Measurements from ENCODE around the gene KISS1R. TPM values are rescaled to one million over a fixed set of nuclear protein-coding genes. Genes with fewer than 3 reads are reported as not detected.
"Not testable (repeated sequence)": the region's sequence is repeated elsewhere in the genome, so short reads cannot be mapped to it uniquely, and the experiment has no call there.

Gene KISS1R
- total RNA-seq, 1 experiment from 2014 or later, result 16.6 TPM

- no peak for TF ChIP-seq CTCF (IDR thresholded peaks at IDR 0.05; ENCODE audit: insufficient read depth in 1 of 2, low read depth in 1 of 2, low read length in 1 of 2, severe bottlenecking in 1 of 2, unreplicated experiment in 1 of 2)
- H3K36me3 Mint-ChIP-seq (ENCODE audit: insufficient read depth, unreplicated experiment), result peaks cover 53% of the 10 kb centered on the region
- Histone ChIP-seq H3K27me3 (replicated peaks; ENCODE audit: control insufficient read depth, insufficient read depth, low read length) (no peaks in the 10 kb centered on the region), H3K4me1 (no peaks in the 10 kb centered on the region), H3K36me3 (ENCODE audit: control insufficient read depth, insufficient read depth, low read length) (peaks cover 1% of the 10 kb centered on the region), H3K4me3 (ENCODE audit: low read depth, low read length) (no peak overlapping the region), H3K9me3 (no peaks in the 10 kb centered on the region)
- ChIA-PET CTCF (no interaction called here), POLR2A (no interaction called here)
- H3K4me1 Mint-ChIP-seq (ENCODE audit: low read depth, unreplicated experiment), result no peaks in the 10 kb centered on the region
- no peak overlapping the region for H3K27ac Mint-ChIP-seq (ENCODE audit: unreplicated experiment)
- no peak overlapping the region for H3K4me3 Mint-ChIP-seq (ENCODE audit: unreplicated experiment)
- H3K27me3 Mint-ChIP-seq (ENCODE audit: insufficient read depth, unreplicated experiment), result no peaks in the 10 kb centered on the region
- no peaks in the 10 kb centered on the region for H3K9me3 Mint-ChIP-seq (ENCODE audit: unreplicated experiment)
- no TSS peak for BruUV-seq (replicated peaks)
- intact Hi-C loops (cut with micrococcal nuclease; ENCODE audit: unreplicated experiment), result no loop called here
- DNase-seq, result no peak
Measured at GRCh38 chr19:876089-876488, 41.0 kb upstream of the KISS1R start.

GRCh38 chr19:876780-877314, 40.3 kb upstream of the KISS1R start:
- Histone ChIP-seq H3K4me1 (no peaks in the 10 kb centered on the region), H3K9me3 (no peaks in the 10 kb centered on the region), H3K36me3 (ENCODE audit: control insufficient read depth, insufficient read depth, low read length) (peaks cover 1% of the 10 kb centered on the region; the same call in 1 of the 2 replicates), H3K4me3 (ENCODE audit: low read depth, low read length) (no peak overlapping the region), H3K27me3 (replicated peaks; ENCODE audit: control insufficient read depth, insufficient read depth, low read length) (no peaks in the 10 kb centered on the region)
- H3K4me1 Mint-ChIP-seq (ENCODE audit: low read depth, unreplicated experiment), result no peaks in the 10 kb centered on the region
- peaks cover 53% of the 10 kb centered on the region for H3K36me3 Mint-ChIP-seq (ENCODE audit: insufficient read depth, unreplicated experiment)
- no peak for TF ChIP-seq CTCF (IDR thresholded peaks at IDR 0.05; ENCODE audit: insufficient read depth in 1 of 2, low read depth in 1 of 2, low read length in 1 of 2, severe bottlenecking in 1 of 2, unreplicated experiment in 1 of 2)
- ChIA-PET CTCF (no interaction called here), POLR2A (no interaction called here)
- no peaks in the 10 kb centered on the region for H3K9me3 Mint-ChIP-seq (ENCODE audit: unreplicated experiment)
- BruUV-seq (replicated peaks), result no TSS peak
- H3K27ac Mint-ChIP-seq (ENCODE audit: unreplicated experiment), result no peak overlapping the region
- DNase-seq, result no peak
- H3K27me3 Mint-ChIP-seq (ENCODE audit: insufficient read depth, unreplicated experiment), result no peaks in the 10 kb centered on the region
- intact Hi-C loops (cut with micrococcal nuclease; ENCODE audit: unreplicated experiment), result no loop called here
- no peak overlapping the region for H3K4me3 Mint-ChIP-seq (ENCODE audit: unreplicated experiment)

- intact Hi-C loops (cut with micrococcal nuclease; ENCODE audit: unreplicated experiment); POLR2A ChIA-PET; H3K27me3 ChIP-seq (replicated peaks; ENCODE audit: control insufficient read depth, insufficient read depth, low read length); H3K27me3 Mint-ChIP-seq (ENCODE audit: insufficient read depth, unreplicated experiment); H3K4me3 Mint-ChIP-seq (ENCODE audit: unreplicated experiment); H3K4me3 ChIP-seq (ENCODE audit: low read depth, low read length); BruUV-seq (replicated peaks); H3K9me3 ChIP-seq; H3K36me3 ChIP-seq (ENCODE audit: control insufficient read depth, insufficient read depth, low read length); H3K9me3 Mint-ChIP-seq (ENCODE audit: unreplicated experiment); H3K4me1 Mint-ChIP-seq (ENCODE audit: low read depth, unreplicated experiment); H3K4me1 ChIP-seq; H3K27ac Mint-ChIP-seq (ENCODE audit: unreplicated experiment); CTCF ChIA-PET; DNase-seq: not testable (repeated sequence)
- H3K36me3 Mint-ChIP-seq (ENCODE audit: insufficient read depth, unreplicated experiment), result peaks cover 48% of the 10 kb centered on the region
Measured at GRCh38 chr19:877992-878660, 39.0 kb upstream of the KISS1R start.

- H3K27me3 Mint-ChIP-seq (ENCODE audit: insufficient read depth, unreplicated experiment); H3K4me1 Mint-ChIP-seq (ENCODE audit: low read depth, unreplicated experiment); H3K4me3 Mint-ChIP-seq (ENCODE audit: unreplicated experiment); H3K9me3 ChIP-seq; H3K36me3 ChIP-seq (ENCODE audit: control insufficient read depth, insufficient read depth, low read length); BruUV-seq (replicated peaks); H3K9me3 Mint-ChIP-seq (ENCODE audit: unreplicated experiment); intact Hi-C loops (cut with micrococcal nuclease; ENCODE audit: unreplicated experiment); DNase-seq; H3K4me1 ChIP-seq; H3K27me3 ChIP-seq (replicated peaks; ENCODE audit: control insufficient read depth, insufficient read depth, low read length); H3K4me3 ChIP-seq (ENCODE audit: low read depth, low read length); POLR2A ChIA-PET: not testable (repeated sequence)
- CTCF ChIA-PET, result interaction anchor here (0.7 to 1.0 kb wide), 2 partner anchors 103 to 106 kb away, joined by 3 to 4 read pairs; no protein-coding TSS in a partner anchor
- peaks cover 49% of the 10 kb centered on the region for H3K36me3 Mint-ChIP-seq (ENCODE audit: insufficient read depth, unreplicated experiment)
- peak overlapping the region; percentile 39 for H3K27ac Mint-ChIP-seq (ENCODE audit: unreplicated experiment)
Measured at GRCh38 chr19:878751-879561, 38.2 kb upstream of the KISS1R start.
